Activated CD8-positive, alpha-beta T cell treated with anti-CD3 and anti-CD28 coated beads for 36 hours (primary cell): Measurements from ENCODE around the gene NRIP2. TPM values are rescaled to one million over a fixed set of nuclear protein-coding genes. Genes with fewer than 3 reads are reported as not detected.

Experiments
- ATAC-seq: fragments of 200-7000 bp; cut with Tn5 transposase; one replicate; pipeline ENCODE4 v1.10.0; 2021; ENCODE audit warnings: mild to moderate bottlenecking, moderate library complexity
- CTCF ChIA-PET: fragments of 350-600 bp; sonication (Branson Sonifier 250); formaldehyde crosslinking; loops from one replicate; lab custom pipeline; 2021; ENCODE audit warnings: antibody characterized with exemption; lab: Charles Lee
- POLR2A ChIA-PET: fragments of 350-600 bp; sonication (Branson Sonifier 250); formaldehyde crosslinking; loops from one replicate; lab custom pipeline; 2021; ENCODE audit warnings: antibody characterized with exemption; lab: Charles Lee
- DNase-seq: peaks from one replicate; pipeline ENCODE4 v3.0.0-alpha.2; 2020
- H3K27ac Mint-ChIP-seq: one replicate; pipeline ENCODE4 v1.8.0; 2021; ENCODE audit warnings: mild to moderate bottlenecking, mixed read lengths
- H3K27me3 Mint-ChIP-seq: one replicate; pipeline ENCODE4 v1.8.0; 2021; ENCODE audit warnings: mixed read lengths
- H3K36me3 Mint-ChIP-seq: one replicate; pipeline ENCODE4 v1.8.0; 2021; ENCODE audit warnings: low read depth, mixed read lengths
- H3K4me1 Mint-ChIP-seq: one replicate; pipeline ENCODE4 v1.8.0; 2021; ENCODE audit warnings: low read depth, mixed read lengths
- H3K4me3 Mint-ChIP-seq: one replicate; pipeline ENCODE4 v1.8.0; 2021; ENCODE audit warnings: mild to moderate bottlenecking, moderate library complexity, mixed read lengths
- H3K9me3 Mint-ChIP-seq: one replicate; pipeline ENCODE4 v1.8.0; 2021; ENCODE audit warnings: mixed read lengths
- CTCF ChIP-seq: fragments of 200-600 bp; IDR thresholded peaks from one replicate; pipeline ENCODE4 v1.8.0; 2022; ENCODE audit warnings: antibody characterized with exemption, mild to moderate bottlenecking
- intact Hi-C: fragments of 100-400 bp; cut with micrococcal nuclease; formaldehyde crosslinking; loops from one replicate; pipeline ENCODE4 v1.10.0; 2022
- total RNA-seq, 2 experiments: library from RNA; stranded (reverse); gene quantifications; one replicate each; pipeline ENCODE4 v1.2.3, GENCODE V29; 2021

The NRIP2 gene
- total RNA-seq, 2 experiments from 2014 or later: not detected

GRCh38 chr12:2851931-2852330 lies 17.1 kb upstream of the NRIP2 start:
- no peak overlapping the region for H3K27ac Mint-ChIP-seq
- no peak for TF ChIP-seq CTCF
- H3K36me3 Mint-ChIP-seq: peaks cover 3% of the 10 kb centered on the region
- H3K4me3 Mint-ChIP-seq: no peak overlapping the region
- ChIA-PET POLR2A (no interaction called here), CTCF (interaction anchor here (1.0 kb wide), 1 partner anchor 23 kb away, joined by 3 read pairs; no protein-coding TSS in a partner anchor)
- DNase-seq: no peak
- no peak for ATAC-seq
- H3K4me1 Mint-ChIP-seq: no peaks in the 10 kb centered on the region
- H3K9me3 Mint-ChIP-seq: no peaks in the 10 kb centered on the region
- no peaks in the 10 kb centered on the region for H3K27me3 Mint-ChIP-seq
- intact Hi-C loops: loop anchor here (10.0 kb wide), 1 partner anchor 193 kb away; no protein-coding TSS in a partner anchor

- intact Hi-C loops: no loop called here
- Mint-ChIP-seq H3K9me3 (no peaks in the 10 kb centered on the region), H3K36me3 (peaks cover 12% of the 10 kb centered on the region), H3K4me3 (no peak overlapping the region), H3K4me1 (no peaks in the 10 kb centered on the region), H3K27me3 (no peaks in the 10 kb centered on the region), H3K27ac (no peak overlapping the region)
- ATAC-seq (no peak), DNase-seq (no peak)
- no peak for TF ChIP-seq CTCF
- ChIA-PET POLR2A (interaction anchor here (0.9 to 1.1 kb wide), 3 partner anchors 9 to 28 kb away, joined by 3 read pairs; no protein-coding TSS in a partner anchor), CTCF (interaction anchor here (0.7 to 3.4 kb wide), 8 partner anchors 9 to 197 kb away, joined by 3 to 11 read pairs (median 4); partner anchors contain the start of gene TULP3)
These were observed 10.4 kb upstream of the NRIP2 start for GRCh38 chr12:2845280-2845679.

- no peaks in the 10 kb centered on the region for H3K27me3 Mint-ChIP-seq
- no peaks in the 10 kb centered on the region for H3K9me3 Mint-ChIP-seq
- ChIA-PET POLR2A (interaction anchor here (1.1 kb wide), 1 partner anchor 19 kb away, joined by 3 read pairs; no protein-coding TSS in a partner anchor), CTCF (interaction anchor here (0.9 to 3.4 kb wide), 4 partner anchors 9 to 197 kb away, joined by 3 to 11 read pairs (median 4); partner anchors contain the start of gene TULP3)
- DNase-seq (no peak), ATAC-seq (no peak)
- peaks cover 14% of the 10 kb centered on the region for H3K36me3 Mint-ChIP-seq
- no peak for TF ChIP-seq CTCF
- intact Hi-C loops: no loop called here
- no peak overlapping the region for H3K4me3 Mint-ChIP-seq
- no peak overlapping the region for H3K27ac Mint-ChIP-seq
- H3K4me1 Mint-ChIP-seq: no peaks in the 10 kb centered on the region
These were observed 10.0 kb upstream of the NRIP2 start for GRCh38 chr12:2844786-2845185.

- ATAC-seq (no peak), DNase-seq (no peak)
- intact Hi-C loops: no loop called here
- Mint-ChIP-seq H3K9me3 (no peaks in the 10 kb centered on the region), H3K27me3 (no peaks in the 10 kb centered on the region), H3K4me3 (no peak overlapping the region), H3K27ac (no peak overlapping the region), H3K36me3 (peaks cover 20% of the 10 kb centered on the region), H3K4me1 (no peaks in the 10 kb centered on the region)
- ChIA-PET CTCF (interaction anchor here (1.1 to 1.2 kb wide), 2 partner anchors 11 to 101 kb away, joined by 3 read pairs; no protein-coding TSS in a partner anchor), POLR2A (no interaction called here)
- no peak for TF ChIP-seq CTCF
These were observed 8.1 kb upstream of the NRIP2 start for GRCh38 chr12:2842948-2843347.

- H3K27ac Mint-ChIP-seq: no peak overlapping the region
- CTCF ChIA-PET: interaction anchor here (1.2 kb wide), 1 partner anchor 12 kb away, joined by 4 read pairs; no protein-coding TSS in a partner anchor
- intact Hi-C loops: no loop called here
- ATAC-seq (no peak), DNase-seq (no peak)
- no peaks in the 10 kb centered on the region for H3K9me3 Mint-ChIP-seq
- peaks cover 19% of the 10 kb centered on the region for H3K36me3 Mint-ChIP-seq
- H3K27me3 Mint-ChIP-seq: no peaks in the 10 kb centered on the region
- POLR2A ChIA-PET: interaction anchor here (1.1 kb wide), 1 partner anchor 37 kb away, joined by 3 read pairs; no protein-coding TSS in a partner anchor
- no peak for TF ChIP-seq CTCF
- H3K4me1 Mint-ChIP-seq: peaks cover 2% of the 10 kb centered on the region
- no peak overlapping the region for H3K4me3 Mint-ChIP-seq
These were observed 6.3 kb upstream of the NRIP2 start for GRCh38 chr12:2841056-2841650.
